PFSK-1 (cell line): ENCODE data around the gene FAM98B.

Experiments used
- FOXP2 ChIP-seq: optimal IDR thresholded peaks from 2 replicates; pipeline ENCODE3; 2011; ENCODE audit warnings: borderline replicate concordance, control low read depth, inconsistent platforms; ENCODE audit not compliant: insufficient read depth; ENCODE audit errors: extremely low read length, extremely low read depth
- POLR2AphosphoS5 ChIP-seq: IDR thresholded peaks from 2 replicates; pipeline ENCODE4 v1.6.1; 2012; ENCODE audit warnings: low read depth, mild to moderate bottlenecking, control low read depth, low read length, moderate library complexity
- TAF1 ChIP-seq: IDR thresholded peaks from 2 replicates; pipeline ENCODE4 v1.6.1; 2012; ENCODE audit warnings: low read length, control low read depth, borderline replicate concordance; ENCODE audit not compliant: insufficient read depth
- TF ChIP-seq, protein P1 (sequence below), 2 experiments: IDR thresholded peaks; 2 replicates each; pipeline versions ENCODE4 v1.6.1 to v1.8.0; 2011 to 2012; ENCODE audit warnings: low read depth in 2 of 2, low read length in 2 of 2, control low read depth in 1 of 2, inconsistent platforms in 1 of 2, mild to moderate bottlenecking in 1 of 2, moderate library complexity in 1 of 2; ENCODE audit not compliant: insufficient read depth in 1 of 2

DNA sequence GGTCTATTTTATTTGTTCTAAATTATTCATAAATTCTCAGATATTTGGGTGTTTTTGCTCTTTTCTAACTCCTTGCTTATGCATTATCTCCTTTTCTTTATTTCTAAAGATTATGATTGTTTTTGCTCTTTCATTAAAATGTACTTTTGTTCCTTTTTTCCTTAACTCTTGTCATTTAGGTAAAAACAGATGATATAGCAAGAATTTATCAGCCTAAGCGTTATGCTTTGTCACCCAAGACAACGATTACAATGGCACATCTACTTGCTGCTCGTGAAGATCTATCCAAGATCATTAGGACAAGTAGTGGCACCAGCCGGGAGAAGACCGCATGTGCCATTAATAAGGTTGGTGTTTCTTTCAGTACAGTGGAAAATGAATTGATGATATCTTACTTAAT, 27.2 kb downstream of the FAM98B start:
- TF ChIP-seq, protein P1, sequence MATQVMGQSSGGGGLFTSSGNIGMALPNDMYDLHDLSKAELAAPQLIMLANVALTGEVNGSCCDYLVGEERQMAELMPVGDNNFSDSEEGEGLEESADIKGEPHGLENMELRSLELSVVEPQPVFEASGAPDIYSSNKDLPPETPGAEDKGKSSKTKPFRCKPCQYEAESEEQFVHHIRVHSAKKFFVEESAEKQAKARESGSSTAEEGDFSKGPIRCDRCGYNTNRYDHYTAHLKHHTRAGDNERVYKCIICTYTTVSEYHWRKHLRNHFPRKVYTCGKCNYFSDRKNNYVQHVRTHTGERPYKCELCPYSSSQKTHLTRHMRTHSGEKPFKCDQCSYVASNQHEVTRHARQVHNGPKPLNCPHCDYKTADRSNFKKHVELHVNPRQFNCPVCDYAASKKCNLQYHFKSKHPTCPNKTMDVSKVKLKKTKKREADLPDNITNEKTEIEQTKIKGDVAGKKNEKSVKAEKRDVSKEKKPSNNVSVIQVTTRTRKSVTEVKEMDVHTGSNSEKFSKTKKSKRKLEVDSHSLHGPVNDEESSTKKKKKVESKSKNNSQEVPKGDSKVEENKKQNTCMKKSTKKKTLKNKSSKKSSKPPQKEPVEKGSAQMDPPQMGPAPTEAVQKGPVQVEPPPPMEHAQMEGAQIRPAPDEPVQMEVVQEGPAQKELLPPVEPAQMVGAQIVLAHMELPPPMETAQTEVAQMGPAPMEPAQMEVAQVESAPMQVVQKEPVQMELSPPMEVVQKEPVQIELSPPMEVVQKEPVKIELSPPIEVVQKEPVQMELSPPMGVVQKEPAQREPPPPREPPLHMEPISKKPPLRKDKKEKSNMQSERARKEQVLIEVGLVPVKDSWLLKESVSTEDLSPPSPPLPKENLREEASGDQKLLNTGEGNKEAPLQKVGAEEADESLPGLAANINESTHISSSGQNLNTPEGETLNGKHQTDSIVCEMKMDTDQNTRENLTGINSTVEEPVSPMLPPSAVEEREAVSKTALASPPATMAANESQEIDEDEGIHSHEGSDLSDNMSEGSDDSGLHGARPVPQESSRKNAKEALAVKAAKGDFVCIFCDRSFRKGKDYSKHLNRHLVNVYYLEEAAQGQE (IDR thresholded peaks at IDR 0.05; ENCODE audit: insufficient read depth in 1 of 2, low read depth in 2 of 2, low read length in 2 of 2), result no peak
- TF ChIP-seq TAF1, result no peak
- TF ChIP-seq POLR2AphosphoS5, result no peak
- no peak for TF ChIP-seq FOXP2
